K562 (cell line): ENCODE measurements around the gene KRTAP4-7. TPM values are rescaled to one million over a fixed set of nuclear protein-coding genes. Genes with fewer than 3 reads are reported as not detected.

ENCODE experiments used
- ATAC-seq: fragments of 200-7000 bp; cut with Tn5 transposase; 3 replicates; pipeline ENCODE4 v1.9.1; 2020; ENCODE audit warnings: moderate library complexity
- BruUV-seq: library from RNA; stranded (reverse); fragments of 400-500 nt; replicated peaks from 2 replicates; lab custom pipeline; 2021; lab: Mats Ljungman, UMichigan
- CTCF ChIA-PET: fragments of 300-600 bp; formaldehyde crosslinking; extraction: SDS; loops from one replicate; lab custom pipeline; 2021; ENCODE audit warnings: low intra/inter-chr PET ratio; lab: Yijun Ruan, JAX
- POLR2A ChIA-PET: fragments of 300-600, 350-650 bp; sonication (Branson Sonifier 250); formaldehyde crosslinking; extraction: SDS; loops from one replicate; lab custom pipeline; 2021; ENCODE audit warnings: antibody characterized with exemption, inconsistent platforms; lab: Yijun Ruan, JAX
- DNase-seq, 4 experiments: peaks; one replicate each; pipeline versions ENCODE4 v3.0.0 to v3.0.0-alpha.2; 2011 to 2018; ENCODE audit warnings: low spot score in 3 of 4, mixed read lengths in 3 of 4; ENCODE audit errors: extremely low read depth in 1 of 4
- FAIRE-seq: peaks from 2 replicates; lab custom pipeline; 2011; peaks lifted over from hg19 to GRCh38; lab: Jason Lieb, UNC
- H2AFZ ChIP-seq: 2 replicates; pipeline ENCODE4 v1.6.0; 2011; ENCODE audit warnings: low read depth, low read length, control low read depth, inconsistent platforms
- H3K27ac ChIP-seq: fragments of 200-600 bp; 3 replicates; pipeline ENCODE4 v1.8.0; 2011; ENCODE audit warnings: low read depth, mild to moderate bottlenecking, control low read depth, inconsistent platforms, low read length, moderate library complexity, mixed read lengths; ENCODE audit errors: extremely low read depth
- H3K27me3 ChIP-seq, 2 experiments: fragments of 300-600 bp in 1 of 2; 2 replicates in 1 of 2; 3 replicates in 1 of 2; pipeline versions ENCODE4 v1.6.0 to v1.8.0; 2011; ENCODE audit warnings: inconsistent platforms in 2 of 2, low read length in 2 of 2, mild to moderate bottlenecking in 1 of 2, mixed read lengths in 1 of 2, moderate library complexity in 1 of 2; ENCODE audit not compliant: control insufficient read depth in 2 of 2, insufficient read depth in 2 of 2
- H3K36me3 ChIP-seq: fragments of 300-600 bp; 3 replicates; pipeline ENCODE4 v1.8.0; 2011; ENCODE audit warnings: mild to moderate bottlenecking, low read length, inconsistent platforms; ENCODE audit not compliant: control insufficient read depth, insufficient read depth
- H3K4me1 ChIP-seq, 2 experiments: fragments of 200-600 bp in 1 of 2; replicated peaks in 1 of 2; 2 replicates in 1 of 2; 3 replicates in 1 of 2; pipeline versions ENCODE4 v1.5.1 to v1.8.0; 2011; ENCODE audit warnings: inconsistent platforms in 2 of 2, low read length in 2 of 2, mild to moderate bottlenecking in 1 of 2, mixed read lengths in 1 of 2, moderate library complexity in 1 of 2; ENCODE audit not compliant: control insufficient read depth in 2 of 2, insufficient read depth in 2 of 2
- H3K4me2 ChIP-seq: 2 replicates; pipeline ENCODE4 v1.6.1; 2011; ENCODE audit warnings: low read length, control low read depth, inconsistent platforms, mixed read lengths; ENCODE audit not compliant: insufficient read depth
- H3K4me3 ChIP-seq: fragments of 200-600 bp; sonication (generic), shearing (Covaris generic); 2 replicates; pipeline ENCODE4 v1.5.1; 2016; ENCODE audit warnings: control low read depth, inconsistent platforms
- H3K79me2 ChIP-seq: fragments of 200-600 bp; 3 replicates; pipeline ENCODE4 v1.8.0; 2011; ENCODE audit warnings: low read length, inconsistent platforms; ENCODE audit not compliant: control insufficient read depth, insufficient read depth
- H3K9ac ChIP-seq, 2 experiments: 2 replicates each; pipeline versions ENCODE4 v1.6.0 to v1.6.1; 2011; ENCODE audit warnings: low read depth in 2 of 2, low read length in 2 of 2, control low read depth in 1 of 2, inconsistent platforms in 1 of 2, mild to moderate bottlenecking in 1 of 2, mixed read lengths in 1 of 2; ENCODE audit not compliant: insufficient read depth in 1 of 2
- H3K9me1 ChIP-seq: one replicate; pipeline ENCODE4 v1.6.0; 2011; ENCODE audit warnings: inconsistent platforms, mild to moderate bottlenecking, low read length, moderate library complexity; ENCODE audit not compliant: control insufficient read depth, insufficient read depth
- H3K9me3 ChIP-seq: replicated peaks from 2 replicates; pipeline ENCODE4 v1.5.1; 2011; ENCODE audit warnings: low read depth, low read length, inconsistent platforms; ENCODE audit not compliant: control insufficient read depth, insufficient read depth
- H4K20me1 ChIP-seq: replicated peaks from 2 replicates; pipeline ENCODE4 v1.6.1; 2011; ENCODE audit warnings: low read length, inconsistent platforms, mixed read lengths; ENCODE audit not compliant: control insufficient read depth, insufficient read depth
- C11orf30 ChIP-seq: fragments of 450-650 bp; IDR thresholded peaks from 2 replicates; pipeline ENCODE4 v1.6.1; 2016; ENCODE audit warnings: low read depth, mild to moderate bottlenecking
- CXXC5 ChIP-seq: fragments of 250-450 bp; sonication (Bioruptor Pico); IDR thresholded peaks from 2 replicates; pipeline ENCODE4 v1.8.0; 2022; ENCODE audit warnings: inconsistent platforms, mild to moderate bottlenecking, moderate library complexity
- NFYB ChIP-seq: IDR thresholded peaks from 2 replicates; pipeline ENCODE4 v1.6.1; 2011; ENCODE audit warnings: mild to moderate bottlenecking, moderate library complexity; ENCODE audit not compliant: insufficient read length; ENCODE audit errors: extremely low read depth
- RUNX1 ChIP-seq: sonication (generic); IDR thresholded peaks from 2 replicates; pipeline ENCODE4 v1.6.1; 2016; ENCODE audit warnings: antibody characterized with exemption, low read depth
- ZBED1 ChIP-seq: IDR thresholded peaks from 2 replicates; pipeline ENCODE4 v1.6.1; 2014
- ZNF134 ChIP-seq: fragments of 250-450 bp; sonication (Bioruptor Pico); conservative IDR thresholded peaks from 2 replicates; pipeline ENCODE4 v1.4.0; 2020
- ZNF217 ChIP-seq: sonication (generic); formaldehyde crosslinking; IDR thresholded peaks from 2 replicates; pipeline ENCODE4 v1.8.0; 2022; ENCODE audit warnings: mild to moderate bottlenecking, missing genetic modification reagents
- ZNF23 ChIP-seq: fragments of 250-450 bp; sonication (Bioruptor Pico); IDR thresholded peaks from 2 replicates; pipeline ENCODE4 v1.4.0; 2020; ENCODE audit warnings: mild to moderate bottlenecking
- ZNF274 ChIP-seq: IDR thresholded peaks from 2 replicates; pipeline ENCODE4 v1.6.1; 2011; ENCODE audit warnings: low read depth, mild to moderate bottlenecking, low read length, moderate library complexity, borderline replicate concordance
- ZNF41 ChIP-seq: fragments of 250-450 bp; sonication (Bioruptor Pico); conservative IDR thresholded peaks from 2 replicates; pipeline ENCODE4 v1.4.0; 2020; ENCODE audit warnings: mild to moderate bottlenecking
- ZNF780A ChIP-seq: fragments of 250-450 bp; sonication (Bioruptor Pico); IDR thresholded peaks from 2 replicates; pipeline ENCODE4 v1.5.0; 2021; ENCODE audit warnings: mild to moderate bottlenecking
- WGBS: fragments of 100-300 bp; shearing (Covaris generic); methylation state at CpG from one replicate; pipeline ENCODE4 v1.1.6; 2016; ENCODE audit warnings: low coverage, mixed read lengths; ENCODE audit not compliant: insufficient coverage; ENCODE audit errors: missing lambda C conversion rate; 5-methylcytosine and 5-hydroxymethylcytosine counted together
- in situ Hi-C: fragments of 300-500 bp; cut with MboI; formaldehyde crosslinking; loops from 4 replicates; pipeline ENCODE4 v1.15.0; 2018; ENCODE audit warnings: inconsistent platforms, mixed read lengths
- intact Hi-C: fragments of 100-400 bp; cut with micrococcal nuclease; formaldehyde crosslinking; loops from 2 replicates; pipeline ENCODE4 v1.14.2; 2022
- polyA plus RNA-seq, 8 experiments: library from polyadenylated mRNA; depleted of rRNA in 4 of 8; stranded (reverse) in 5 of 8; unstranded in 3 of 8; fragments of >200 nt; fragmentation: Nextera tagmentation in 2 of 8; fragmentation: Illumina TruSeq in 1 of 8; extraction: Ambion mirVana in 2 of 8; extraction: Trizol in 1 of 8; gene quantifications; 2 replicates each; pipeline versions ENCODE4 v1.2.1 to v1.2.3, GENCODE V29; 2011 to 2014; ENCODE audit warnings: inconsistent platforms in 1 of 8, missing spikeins in 1 of 8
- total RNA-seq, 7 experiments: library from RNA; depleted of rRNA in 6 of 7; stranded (reverse); fragments of >200 nt in 6 of 7; fragmentation: Illumina TruSeq in 2 of 7; extraction: Trizol in 2 of 7; gene quantifications; 2 replicates each; pipeline versions ENCODE4 v1.2.1 to v1.2.3, GENCODE V29; 2011 to 2021; ENCODE audit warnings: low replicate concordance in 1 of 7
- TF ChIP-seq, protein P1 (sequence below): fragments of 450-650 bp; IDR thresholded peaks from 2 replicates; pipeline ENCODE4 v1.6.1; 2016; ENCODE audit warnings: mild to moderate bottlenecking
- TF ChIP-seq, protein P2 (sequence below): fragments of 250-450 bp; sonication (Bioruptor Pico); IDR thresholded peaks from 2 replicates; pipeline ENCODE4 v1.4.0; 2020; ENCODE audit warnings: mild to moderate bottlenecking, moderate library complexity

Gene KRTAP4-7
- total and polyA plus RNA-seq, 9 of the 15 experiments (the other 6 are each of a cell fraction or from before 2014, with no cell fraction given) = not detected

DNA sequence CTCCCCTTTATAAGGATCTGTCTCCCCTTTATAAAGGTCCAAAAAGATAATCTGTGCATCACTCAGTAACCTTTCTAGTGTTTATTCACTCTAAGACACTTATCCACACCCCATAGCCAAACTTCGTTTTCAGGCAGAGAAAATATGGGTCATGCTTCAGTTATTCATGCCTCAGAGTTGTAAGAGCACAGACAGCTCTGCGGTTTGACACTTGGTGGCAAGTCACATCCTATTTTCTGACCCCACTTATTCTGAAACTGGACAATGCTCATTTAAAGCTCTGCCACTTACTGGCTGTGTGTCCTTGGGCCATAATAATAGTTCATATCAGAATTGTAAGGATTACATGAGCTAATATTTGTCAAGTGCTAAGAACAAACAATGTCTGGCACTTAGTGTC is 34.8 kb upstream of the KRTAP4-7 start:
- WGBS = 2% methylated on average over 2 of the region's 2 CpGs
- H3K4me2 ChIP-seq = no peak overlapping the region
- H4K20me1 ChIP-seq = no peaks in the 10 kb centered on the region
- intact Hi-C loops (no loop called here), in situ Hi-C loops (no loop called here)
- H3K79me2 ChIP-seq = no peaks in the 10 kb centered on the region
- H3K9me1 ChIP-seq = no peaks in the 10 kb centered on the region
- DNase-seq = no peak
- H3K9me3 ChIP-seq = no peaks in the 10 kb centered on the region
- H3K4me1 ChIP-seq = no peaks in the 10 kb centered on the region
- CTCF ChIA-PET = no interaction called here
- POLR2A ChIA-PET = interaction anchor here (1.0 kb wide), 1 partner anchor 10 kb away, joined by 3 read pairs; no protein-coding TSS in a partner anchor
- no peak overlapping the region for H2AFZ ChIP-seq
- no peak for FAIRE-seq
- peaks cover 2 to 7% of the 10 kb centered on the region in 2 experiments; a peak in 3 of 5 replicates for H3K27me3 ChIP-seq
- TF ChIP-seq ZBED1 (no peak), NFYB (no peak), ZNF134 (CRISPR knock-in tag) (no peak), ZNF780A (CRISPR knock-in tag) (no peak), CXXC5 (CRISPR knock-in tag) (no peak), ZNF217 (no peak), ZNF41 (no peak), ZNF23 (CRISPR knock-in tag) (no peak), RUNX1 (no peak), ZNF274 (no peak), C11orf30 (no peak)
- TF ChIP-seq, protein P1, sequence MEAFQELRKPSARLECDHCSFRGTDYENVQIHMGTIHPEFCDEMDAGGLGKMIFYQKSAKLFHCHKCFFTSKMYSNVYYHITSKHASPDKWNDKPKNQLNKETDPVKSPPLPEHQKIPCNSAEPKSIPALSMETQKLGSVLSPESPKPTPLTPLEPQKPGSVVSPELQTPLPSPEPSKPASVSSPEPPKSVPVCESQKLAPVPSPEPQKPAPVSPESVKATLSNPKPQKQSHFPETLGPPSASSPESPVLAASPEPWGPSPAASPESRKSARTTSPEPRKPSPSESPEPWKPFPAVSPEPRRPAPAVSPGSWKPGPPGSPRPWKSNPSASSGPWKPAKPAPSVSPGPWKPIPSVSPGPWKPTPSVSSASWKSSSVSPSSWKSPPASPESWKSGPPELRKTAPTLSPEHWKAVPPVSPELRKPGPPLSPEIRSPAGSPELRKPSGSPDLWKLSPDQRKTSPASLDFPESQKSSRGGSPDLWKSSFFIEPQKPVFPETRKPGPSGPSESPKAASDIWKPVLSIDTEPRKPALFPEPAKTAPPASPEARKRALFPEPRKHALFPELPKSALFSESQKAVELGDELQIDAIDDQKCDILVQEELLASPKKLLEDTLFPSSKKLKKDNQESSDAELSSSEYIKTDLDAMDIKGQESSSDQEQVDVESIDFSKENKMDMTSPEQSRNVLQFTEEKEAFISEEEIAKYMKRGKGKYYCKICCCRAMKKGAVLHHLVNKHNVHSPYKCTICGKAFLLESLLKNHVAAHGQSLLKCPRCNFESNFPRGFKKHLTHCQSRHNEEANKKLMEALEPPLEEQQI = no peak
- TF ChIP-seq, protein P2, sequence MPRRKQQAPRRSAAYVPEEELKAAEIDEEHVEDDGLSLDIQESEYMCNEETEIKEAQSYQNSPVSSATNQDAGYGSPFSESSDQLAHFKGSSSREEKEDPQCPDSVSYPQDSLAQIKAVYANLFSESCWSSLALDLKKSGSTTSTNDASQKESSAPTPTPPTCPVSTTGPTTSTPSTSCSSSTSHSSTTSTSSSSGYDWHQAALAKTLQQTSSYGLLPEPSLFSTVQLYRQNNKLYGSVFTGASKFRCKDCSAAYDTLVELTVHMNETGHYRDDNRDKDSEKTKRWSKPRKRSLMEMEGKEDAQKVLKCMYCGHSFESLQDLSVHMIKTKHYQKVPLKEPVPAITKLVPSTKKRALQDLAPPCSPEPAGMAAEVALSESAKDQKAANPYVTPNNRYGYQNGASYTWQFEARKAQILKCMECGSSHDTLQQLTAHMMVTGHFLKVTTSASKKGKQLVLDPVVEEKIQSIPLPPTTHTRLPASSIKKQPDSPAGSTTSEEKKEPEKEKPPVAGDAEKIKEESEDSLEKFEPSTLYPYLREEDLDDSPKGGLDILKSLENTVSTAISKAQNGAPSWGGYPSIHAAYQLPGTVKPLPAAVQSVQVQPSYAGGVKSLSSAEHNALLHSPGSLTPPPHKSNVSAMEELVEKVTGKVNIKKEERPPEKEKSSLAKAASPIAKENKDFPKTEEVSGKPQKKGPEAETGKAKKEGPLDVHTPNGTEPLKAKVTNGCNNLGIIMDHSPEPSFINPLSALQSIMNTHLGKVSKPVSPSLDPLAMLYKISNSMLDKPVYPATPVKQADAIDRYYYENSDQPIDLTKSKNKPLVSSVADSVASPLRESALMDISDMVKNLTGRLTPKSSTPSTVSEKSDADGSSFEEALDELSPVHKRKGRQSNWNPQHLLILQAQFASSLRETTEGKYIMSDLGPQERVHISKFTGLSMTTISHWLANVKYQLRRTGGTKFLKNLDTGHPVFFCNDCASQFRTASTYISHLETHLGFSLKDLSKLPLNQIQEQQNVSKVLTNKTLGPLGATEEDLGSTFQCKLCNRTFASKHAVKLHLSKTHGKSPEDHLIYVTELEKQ (CRISPR knock-in tag) = no peak
- BruUV-seq = no TSS peak
- H3K4me3 ChIP-seq = no peak overlapping the region
- no peak overlapping the region for H3K9ac ChIP-seq
- no peak overlapping the region for H3K27ac ChIP-seq
- no peak for ATAC-seq
- no peaks in the 10 kb centered on the region for H3K36me3 ChIP-seq
